Measurements from ENCODE around the gene AP1M1.

- TF ChIP-seq MAX (IDR thresholded peaks at IDR 0.05) (no peak), EP300 (IDR thresholded peaks at IDR 0.05; ENCODE audit: borderline replicate concordance) (no peak), FOXM1 (IDR thresholded peaks at IDR 0.05; ENCODE audit: borderline replicate concordance, low read depth) (no peak)
Observed at GRCh38 chr19:16170134-16170533, 27.6 kb upstream of the AP1M1 start.

Measured in Ishikawa (cell line).